GM12878 (cell line): ENCODE data around the gene RBBP4. TPM values are rescaled to one million over a fixed set of nuclear protein-coding genes. Genes with fewer than 3 reads are reported as not detected.

Experiments
- ATAC-seq: fragments of 200-7000 bp; cut with Tn5 transposase; 3 replicates; pipeline ENCODE4 v1.9.1; 2020; ENCODE audit warnings: mild to moderate bottlenecking, moderate library complexity
- BruUV-seq: library from RNA; stranded (reverse); fragments of 400-500 nt; replicated peaks from 2 replicates; lab custom pipeline; 2021; lab: Mats Ljungman, UMichigan
- CTCF ChIA-PET: fragments of 300-600 bp; sonication (Branson Sonifier 250); formaldehyde crosslinking; extraction: SDS; loops from one replicate; lab custom pipeline; 2021; ENCODE audit warnings: inconsistent platforms; lab: Yijun Ruan, JAX
- POLR2A ChIA-PET: fragments of 350-600 bp; formaldehyde crosslinking; extraction: SDS; loops from one replicate; lab custom pipeline; 2021; ENCODE audit warnings: inconsistent platforms; lab: Charles Lee
- RAD21 ChIA-PET: fragments of 300-600 bp; sonication (Branson Sonifier 250); formaldehyde crosslinking; loops from one replicate; lab custom pipeline; 2023; ENCODE audit warnings: antibody characterized with exemption; ENCODE audit not compliant: unreplicated experiment; lab: Charles Lee
- SMC1A ChIA-PET: fragments of 300-600 bp; sonication (Branson Sonifier 250); formaldehyde crosslinking; loops from one replicate; lab custom pipeline; 2023; ENCODE audit not compliant: unreplicated experiment, uncharacterized antibody; lab: Charles Lee
- DNase-seq: peaks from one replicate; pipeline ENCODE4 v3.0.0-alpha.2; 2011; ENCODE audit warnings: low read depth, low spot score
- FAIRE-seq: peaks from 3 replicates; lab custom pipeline; 2011; peaks lifted over from hg19 to GRCh38; lab: Jason Lieb, UNC
- H2AFZ ChIP-seq: 2 replicates; pipeline ENCODE4 v1.6.0; 2011; ENCODE audit warnings: low read depth, low read length, control low read depth; ENCODE audit not compliant: control insufficient read depth
- H3K27ac ChIP-seq: 2 replicates; pipeline ENCODE4 v1.5.1; 2011; ENCODE audit warnings: control low read depth; ENCODE audit not compliant: control insufficient read depth, insufficient read depth
- H3K27me3 ChIP-seq, 2 experiments: replicated peaks in 1 of 2; 2 replicates each; pipeline versions ENCODE4 v1.6.0 to v1.6.1; 2011; ENCODE audit warnings: low read length in 1 of 2; ENCODE audit not compliant: control insufficient read depth in 2 of 2, insufficient read depth in 2 of 2
- H3K36me3 ChIP-seq, 2 experiments: 2 replicates each; pipeline ENCODE4 v1.5.1; 2011; ENCODE audit warnings: low read length in 1 of 2; ENCODE audit not compliant: control insufficient read depth in 2 of 2, insufficient read depth in 2 of 2
- H3K4me1 ChIP-seq: 2 replicates; pipeline ENCODE4 v1.6.1; 2011; ENCODE audit warnings: mild to moderate bottlenecking, low read length, moderate library complexity, mixed read lengths; ENCODE audit not compliant: control insufficient read depth, insufficient read depth
- H3K4me2 ChIP-seq: 2 replicates; pipeline ENCODE4 v1.6.0; 2011; ENCODE audit warnings: control low read depth; ENCODE audit not compliant: control insufficient read depth, insufficient read depth
- H3K4me3 ChIP-seq: fragments of 200-600 bp; sonication (generic); 2 replicates; pipeline ENCODE4 v1.5.1; 2016
- H3K79me2 ChIP-seq: 2 replicates; pipeline ENCODE4 v1.6.0; 2011; ENCODE audit warnings: low read length; ENCODE audit not compliant: control insufficient read depth, insufficient read depth
- H3K9ac ChIP-seq: 2 replicates; pipeline ENCODE4 v1.8.0; 2011; ENCODE audit warnings: low read length, control low read depth, mixed read lengths; ENCODE audit not compliant: control insufficient read depth, insufficient read depth
- H3K9me3 ChIP-seq: replicated peaks from 3 replicates; pipeline ENCODE4 v1.5.1; 2011; ENCODE audit warnings: mild to moderate bottlenecking, low read length; ENCODE audit not compliant: control insufficient read depth, insufficient read depth
- H4K20me1 ChIP-seq: 2 replicates; pipeline ENCODE4 v1.6.0; 2011; ENCODE audit not compliant: control insufficient read depth, insufficient read depth
- BCL11A ChIP-seq: IDR thresholded peaks from 2 replicates; pipeline ENCODE4 v1.6.1; 2011; ENCODE audit warnings: low read depth, low read length
- CBX5 ChIP-seq: sonication (generic); IDR thresholded peaks from 2 replicates; pipeline ENCODE4 v1.6.1; 2016; ENCODE audit warnings: low read depth, moderate library complexity, mild to moderate bottlenecking, inconsistent platforms
- EZH2 ChIP-seq: IDR thresholded peaks from 2 replicates; pipeline ENCODE4 v1.6.1; 2012; ENCODE audit warnings: low read depth, mild to moderate bottlenecking, control low read depth, inconsistent platforms, low read length, borderline replicate concordance; ENCODE audit not compliant: control insufficient read depth
- IKZF2 ChIP-seq, 2 experiments: fragments of 450-650 bp; IDR thresholded peaks; 2 replicates each; pipeline ENCODE4 v1.6.1; 2017; ENCODE audit warnings: mild to moderate bottlenecking in 2 of 2, moderate library complexity in 2 of 2
- KLF5 ChIP-seq: fragments of 450-650 bp; IDR thresholded peaks from 2 replicates; pipeline ENCODE4 v1.6.1; 2014; ENCODE audit warnings: mild to moderate bottlenecking; ENCODE audit not compliant: partially characterized antibody
- MAX ChIP-seq: IDR thresholded peaks from 2 replicates; pipeline ENCODE4 v1.6.1; 2012; ENCODE audit warnings: low read depth, low read length, improper control_type of control experiment
- MTA2 ChIP-seq: fragments of 450-650 bp; IDR thresholded peaks from 2 replicates; pipeline ENCODE4 v1.6.1; 2016; ENCODE audit warnings: low read depth, mild to moderate bottlenecking, moderate library complexity
- NFYA ChIP-seq: IDR thresholded peaks from 2 replicates; pipeline ENCODE4 v1.6.1; 2011; ENCODE audit warnings: low read depth, mild to moderate bottlenecking, low read length, improper control_type of control experiment, borderline replicate concordance
- NR2F1 ChIP-seq: fragments of 450-650 bp; conservative IDR thresholded peaks from 2 replicates; pipeline ENCODE4 v1.6.1; 2017; ENCODE audit warnings: mild to moderate bottlenecking
- PBX3 ChIP-seq: IDR thresholded peaks from 2 replicates; pipeline ENCODE4 v1.6.1; 2011; ENCODE audit warnings: mild to moderate bottlenecking, low read depth, low read length, moderate library complexity; ENCODE audit not compliant: insufficient replicate concordance
- PML ChIP-seq: IDR thresholded peaks from 2 replicates; pipeline ENCODE4 v1.6.1; 2012; ENCODE audit warnings: low read length, inconsistent platforms
- SP1 ChIP-seq: IDR thresholded peaks from one replicate; pipeline ENCODE4 v1.6.1; 2011; ENCODE audit warnings: low read depth, low read length
- SREBF2 ChIP-seq: IDR thresholded peaks from 2 replicates; pipeline ENCODE4 v1.6.1; 2012; ENCODE audit warnings: mild to moderate bottlenecking, low read length
- SRF ChIP-seq, 2 experiments: IDR thresholded peaks; 2 replicates each; pipeline ENCODE4 v1.6.1; 2011; ENCODE audit warnings: low read depth in 2 of 2, low read length in 2 of 2, mild to moderate bottlenecking in 1 of 2, moderate library complexity in 1 of 2
- SUZ12 ChIP-seq: fragments of 200-600 bp; sonication (generic); IDR thresholded peaks from one replicate; pipeline ENCODE4 v1.6.1; 2018; ENCODE audit warnings: antibody characterized with exemption, mild to moderate bottlenecking; ENCODE audit not compliant: unreplicated experiment
- USF2 ChIP-seq: IDR thresholded peaks from 2 replicates; pipeline ENCODE4 v1.6.1; 2011; ENCODE audit warnings: low read depth, low read length, improper control_type of control experiment, borderline replicate concordance
- WRNIP1 ChIP-seq: IDR thresholded peaks from 2 replicates; pipeline ENCODE4 v1.6.1; 2011; ENCODE audit warnings: low read depth, low read length, improper control_type of control experiment, borderline replicate concordance
- ZBTB33 ChIP-seq: fragments of 450-650 bp; IDR thresholded peaks from 2 replicates; pipeline ENCODE4 v1.6.1; 2017; ENCODE audit warnings: mild to moderate bottlenecking
- ZNF384 ChIP-seq: IDR thresholded peaks from 2 replicates; pipeline ENCODE4 v1.6.1; 2012; ENCODE audit warnings: low read depth, mild to moderate bottlenecking, low read length, improper control_type of control experiment, borderline replicate concordance
- ZNF622 ChIP-seq: fragments of 450-650 bp; IDR thresholded peaks from 2 replicates; pipeline ENCODE4 v1.6.1; 2017; ENCODE audit warnings: mild to moderate bottlenecking, inconsistent platforms
- WGBS: methylation state at CpG from one replicate; pipeline ENCODE4 v1.1.6; 2016; ENCODE audit warnings: low lambda C conversion rate; ENCODE audit not compliant: insufficient replicate concordance, insufficient coverage; ENCODE audit errors: missing lambda C conversion rate; 5-methylcytosine and 5-hydroxymethylcytosine counted together
- in situ Hi-C: fragments of 300-500 bp; cut with MboI; formaldehyde crosslinking; loops from 9 replicates; pipeline ENCODE4 v1.14.3; 2018; ENCODE audit warnings: mixed read lengths
- intact Hi-C: fragments of 100-400 bp; cut with micrococcal nuclease; formaldehyde crosslinking; loops from one replicate; pipeline ENCODE4 v1.14.2; 2022; ENCODE audit not compliant: unreplicated experiment
- polyA plus RNA-seq, 11 experiments: library from polyadenylated mRNA; depleted of rRNA in 4 of 11; unstranded in 6 of 11; stranded (reverse) in 5 of 11; fragments of >200 nt; fragmentation: Nextera tagmentation in 4 of 11; fragmentation: Illumina TruSeq in 1 of 11; extraction: Ambion mirVana in 4 of 11; extraction: Trizol in 1 of 11; gene quantifications; 1 replicate in 1 of 11; 2 replicates in 10 of 11; pipeline versions ENCODE4 v1.2.1 to v1.2.3, GENCODE V29; 2011 to 2016; ENCODE audit warnings: inconsistent platforms in 2 of 11, missing spikeins in 2 of 11, low read depth in 1 of 11
- total RNA-seq, 4 experiments: library from RNA; depleted of rRNA in 3 of 4; stranded (reverse); fragments of >200 nt in 3 of 4; fragmentation: Illumina TruSeq in 1 of 4; extraction: Trizol in 1 of 4; gene quantifications; 2 replicates each; pipeline versions ENCODE4 v1.2.1 to v1.2.3, GENCODE V29; 2013 to 2021

RBBP4 gene
- total and polyA plus RNA-seq, 10 of the 15 experiments (the other 5 are each of a cell fraction or from before 2014, with no cell fraction given) = 120 to 357 (median 231) TPM

GRCh38 chr1:32705516-32705915 is 54.5 kb downstream of the RBBP4 start:
- Histone ChIP-seq H3K27ac (no peak overlapping the region), H2AFZ (no peak overlapping the region), H3K4me1 (no peaks in the 10 kb centered on the region), H3K9ac (no peak overlapping the region), H3K36me3 (no peaks in the 10 kb centered on the region), H4K20me1 (no peaks in the 10 kb centered on the region), H3K79me2 (no peaks in the 10 kb centered on the region), H3K4me2 (no peak overlapping the region), H3K27me3 (peaks cover 6 to 13% of the 10 kb centered on the region in 2 experiments; a peak in 3 of 4 replicates), H3K4me3 (no peak overlapping the region), H3K9me3 (no peaks in the 10 kb centered on the region)
- SMC1A ChIA-PET = interaction anchor here (0.7 to 3.2 kb wide), 9 partner anchors 11 to 186 kb away, joined by 3 to 12 read pairs (median 3); no protein-coding TSS in a partner anchor
- intact Hi-C loops (no loop called here), in situ Hi-C loops (no loop called here)
- WGBS = 40% methylated on average over 7 of the region's 7 CpGs
- BruUV-seq = no TSS peak
- ATAC-seq (no peak), DNase-seq (no peak), FAIRE-seq (no peak)
- CTCF ChIA-PET = interaction anchor here (0.6 to 2.3 kb wide), 12 partner anchors 8 to 304 kb away, joined by 3 to 15 read pairs (median 3); no protein-coding TSS in a partner anchor
- no peak for TF ChIP-seq USF2
- TF ChIP-seq SRF (IDR thresholded peaks at IDR 0.05; ENCODE audit: low read depth in 2 of 2, low read length in 2 of 2) = no peak
- TF ChIP-seq WRNIP1 = no peak
- TF ChIP-seq IKZF2 (IDR thresholded peaks at IDR 0.05) = no peak
- no peak for TF ChIP-seq ZBTB33
- TF ChIP-seq MTA2 = no peak
- TF ChIP-seq KLF5 = no peak
- no peak for TF ChIP-seq SREBF2
- TF ChIP-seq NR2F1 = no peak
- no peak for TF ChIP-seq SP1
- TF ChIP-seq CBX5 = no peak
- TF ChIP-seq ZNF384 = no peak
- TF ChIP-seq BCL11A = no peak
- no peak for TF ChIP-seq PBX3
- TF ChIP-seq PML = no peak
- no peak for TF ChIP-seq ZNF622
- TF ChIP-seq SUZ12 = no peak
- no peak for TF ChIP-seq EZH2
- no peak for TF ChIP-seq MAX
- TF ChIP-seq NFYA = no peak
- RAD21 ChIA-PET = interaction anchor here (1.2 to 1.4 kb wide), 2 partner anchors 86 to 185 kb away, joined by 3 to 13 read pairs; no protein-coding TSS in a partner anchor
- POLR2A ChIA-PET = interaction anchor here (0.6 to 1.3 kb wide), 4 partner anchors 50 to 250 kb away, joined by 3 to 5 read pairs (median 4); no protein-coding TSS in a partner anchor
